GM20000 (cell line): ENCODE data around the gene PLBD2.

ENCODE experiments used
- DNase-seq: peaks from one replicate; pipeline ENCODE4 v3.0.0; 2012; ENCODE audit warnings: low spot score
- CTCF ChIP-seq: IDR thresholded peaks from 2 replicates; pipeline ENCODE4 v1.5.1; 2012; ENCODE audit warnings: mild to moderate bottlenecking, control low read depth; ENCODE audit errors: extremely low read depth, missing control alignments

The PLBD2 gene

GRCh38 chr12:113398346-113399290 is 40.2 kb downstream of the PLBD2 start:
- no peak for DNase-seq
- TF ChIP-seq CTCF = no peak

- DNase-seq = no peak
- no peak for TF ChIP-seq CTCF
These were observed 41.1 kb downstream of the PLBD2 start for GRCh38 chr12:113399490-113399889.

GRCh38 chr12:113400362-113400761 is 42.0 kb downstream of the PLBD2 start:
- no peak for DNase-seq
- no peak for TF ChIP-seq CTCF

GRCh38 chr12:113401066-113402000 is 42.9 kb downstream of the PLBD2 start:
- TF ChIP-seq CTCF = no peak
- no peak for DNase-seq

- no peak for TF ChIP-seq CTCF
- DNase-seq = no peak
These were observed 44.3 kb downstream of the PLBD2 start for GRCh38 chr12:113402586-113403260.

- TF ChIP-seq CTCF = no peak
- DNase-seq = no peak
These were observed 45.3 kb downstream of the PLBD2 start, which contains the start of gene SDS for GRCh38 chr12:113403435-113404415. Gene SDS (minus strand): TSS chr12:113403887. CDS start chr12:113399708, 4,179 bp downstream.
